HG03045 (cell line): ENCODE data around the gene RPLP2.

Experiments used
- ATAC-seq: cut with Tn5 transposase; IDR thresholded peaks from one replicate; pipeline ENCODE4 v1.9.1; 2021; ENCODE audit warnings: mild to moderate bottlenecking, moderate library complexity; ENCODE audit not compliant: unreplicated experiment

Gene RPLP2

GRCh38 chr11:802693-803466 is 6.9 kb upstream of the RPLP2 start:
- ATAC-seq, result no peak

- no peak for ATAC-seq
Observed at GRCh38 chr11:803467-803742, 6.4 kb upstream of the RPLP2 start.

GRCh38 chr11:803770-804598 is 5.8 kb upstream of the RPLP2 start:
- ATAC-seq, result no peak

GRCh38 chr11:804599-804964 is 5.2 kb upstream of the RPLP2 start:
- ATAC-seq, result no peak

- no peak for ATAC-seq
Observed at GRCh38 chr11:808427-809286, 1.1 kb upstream of the RPLP2 start.

GRCh38 chr11:810040-810567 is 337 bp downstream of the RPLP2 start:
- ATAC-seq, result peak; percentile 8

- no peak for ATAC-seq
Observed at GRCh38 chr11:811446-812245, 1.9 kb downstream of the RPLP2 start.

- no peak for ATAC-seq
Observed at GRCh38 chr11:812390-812789, 2.6 kb downstream of the RPLP2 start.

GRCh38 chr11:813072-813455 is 3.3 kb downstream of the RPLP2 start:
- no peak for ATAC-seq

GRCh38 chr11:813456-814096 is 3.8 kb downstream of the RPLP2 start:
- no peak for ATAC-seq

- ATAC-seq, result no peak
Observed at GRCh38 chr11:815675-816432, 6.1 kb downstream of the RPLP2 start.

- no peak for ATAC-seq
Observed at GRCh38 chr11:816433-816779, 6.6 kb downstream of the RPLP2 start.

- no peak for ATAC-seq
Observed at GRCh38 chr11:818396-819128, 8.8 kb downstream of the RPLP2 start, which contains the start of gene PNPLA2. Gene PNPLA2 (plus strand): TSS chr11:818914. CDS start chr11:819719, 805 bp downstream.

GRCh38 chr11:819129-819931 is 9.6 kb downstream of the RPLP2 start:
- peak; percentile 63 for ATAC-seq

- ATAC-seq, result peak; percentile 62
Observed at GRCh38 chr11:819943-820649, 10.3 kb downstream of the RPLP2 start.

GRCh38 chr11:820655-821511 is 11.1 kb downstream of the RPLP2 start:
- no peak for ATAC-seq
